ENCODE data around the gene KNTC1.

DNA sequence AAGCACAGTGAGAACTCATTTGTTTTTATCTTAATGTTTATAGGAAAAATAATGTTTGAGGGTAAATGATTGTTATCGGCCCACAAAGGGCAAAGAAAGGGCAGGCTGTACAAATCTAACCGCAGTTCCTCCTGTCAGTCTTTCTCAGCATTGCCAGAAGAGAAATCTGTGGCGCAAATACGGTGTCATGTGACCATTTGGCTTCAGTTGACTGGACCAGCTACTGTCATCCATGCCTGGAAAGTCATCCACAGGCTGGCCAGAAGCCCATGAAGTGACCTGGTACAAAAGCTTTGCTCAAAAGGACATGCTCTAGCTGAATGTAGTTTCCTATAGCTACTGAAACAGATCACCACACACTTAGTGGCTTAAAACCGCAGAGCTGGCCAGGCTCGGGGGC, 132.5 kb downstream of the KNTC1 start:
- TF ChIP-seq, protein P1, sequence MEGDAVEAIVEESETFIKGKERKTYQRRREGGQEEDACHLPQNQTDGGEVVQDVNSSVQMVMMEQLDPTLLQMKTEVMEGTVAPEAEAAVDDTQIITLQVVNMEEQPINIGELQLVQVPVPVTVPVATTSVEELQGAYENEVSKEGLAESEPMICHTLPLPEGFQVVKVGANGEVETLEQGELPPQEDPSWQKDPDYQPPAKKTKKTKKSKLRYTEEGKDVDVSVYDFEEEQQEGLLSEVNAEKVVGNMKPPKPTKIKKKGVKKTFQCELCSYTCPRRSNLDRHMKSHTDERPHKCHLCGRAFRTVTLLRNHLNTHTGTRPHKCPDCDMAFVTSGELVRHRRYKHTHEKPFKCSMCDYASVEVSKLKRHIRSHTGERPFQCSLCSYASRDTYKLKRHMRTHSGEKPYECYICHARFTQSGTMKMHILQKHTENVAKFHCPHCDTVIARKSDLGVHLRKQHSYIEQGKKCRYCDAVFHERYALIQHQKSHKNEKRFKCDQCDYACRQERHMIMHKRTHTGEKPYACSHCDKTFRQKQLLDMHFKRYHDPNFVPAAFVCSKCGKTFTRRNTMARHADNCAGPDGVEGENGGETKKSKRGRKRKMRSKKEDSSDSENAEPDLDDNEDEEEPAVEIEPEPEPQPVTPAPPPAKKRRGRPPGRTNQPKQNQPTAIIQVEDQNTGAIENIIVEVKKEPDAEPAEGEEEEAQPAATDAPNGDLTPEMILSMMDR (optimal IDR thresholded peaks at IDR 0.05 in 1 of 3, IDR thresholded peaks at IDR 0.05 in 1 of 3, conservative IDR thresholded peaks at IDR 0.05 in 1 of 3; ENCODE audit: extremely low read depth in 1 of 3, insufficient read depth in 2 of 3, low read length in 3 of 3): no peak
- no peak for TF ChIP-seq EZH2 (IDR thresholded peaks at IDR 0.05; ENCODE audit: low read length)

Measured in keratinocyte (primary cell).